ENCODE measurements around the gene THRB. TPM values are rescaled to one million over a fixed set of nuclear protein-coding genes. Genes with fewer than 3 reads are reported as not detected.

Gene THRB
- 0.84 and 1.6 TPM in 2 replicates for total RNA-seq

GRCh38 chr3:24494618-24495325, at the start of gene THRB:
Gene THRB, minus strand, starts transcription at chr3:24494850.

